Neural progenitor cell (in vitro differentiated cells): Measurements from ENCODE around the gene PLA2R1. TPM values are rescaled to one million over a fixed set of nuclear protein-coding genes. Genes with fewer than 3 reads are reported as not detected.

Experiments
- DNase-seq: peaks from one replicate; pipeline ENCODE4 v3.0.0-alpha.2; 2016; ENCODE audit warnings: low spot score
- H2AFZ ChIP-seq: fragments of 200-600 bp; sonication (generic); replicated peaks from 2 replicates; pipeline ENCODE4 v1.6.1; 2016; ENCODE audit warnings: antibody characterized with exemption
- H3F3A ChIP-seq: fragments of 200-600 bp; sonication (generic); 2 replicates; pipeline ENCODE4 v1.6.1; 2016; ENCODE audit warnings: antibody characterized with exemption, low read depth
- H3K27ac ChIP-seq: fragments of 200-600 bp; sonication (generic); 2 replicates; pipeline ENCODE4 v1.5.1; 2016; ENCODE audit warnings: mild to moderate bottlenecking
- H3K27me3 ChIP-seq: fragments of 200-600 bp; sonication (generic); 2 replicates; pipeline ENCODE4 v1.6.1; 2016; ENCODE audit warnings: mild to moderate bottlenecking, moderate library complexity
- H3K36me3 ChIP-seq: fragments of 200-600 bp; sonication (generic); 2 replicates; pipeline ENCODE4 v1.5.1; 2016
- H3K4me1 ChIP-seq: fragments of 200-600 bp; sonication (generic); 2 replicates; pipeline ENCODE4 v1.6.1; 2016; ENCODE audit warnings: mixed run types
- H3K4me2 ChIP-seq: fragments of 200-600 bp; sonication (generic); 2 replicates; pipeline ENCODE4 v1.6.1; 2016
- H3K4me3 ChIP-seq: fragments of 200-600 bp; sonication (generic); 2 replicates; pipeline ENCODE4 v1.5.1; 2016
- H3K79me2 ChIP-seq: fragments of 200-600 bp; sonication (generic); 2 replicates; pipeline ENCODE4 v1.6.1; 2016; ENCODE audit warnings: low read depth
- H3K9ac ChIP-seq: fragments of 200-600 bp; sonication (generic); 2 replicates; pipeline ENCODE4 v1.6.1; 2016
- H3K9me3 ChIP-seq: fragments of 200-600 bp; sonication (generic); 2 replicates; pipeline ENCODE4 v1.5.1; 2016; ENCODE audit warnings: low read depth
- H4K20me1 ChIP-seq: fragments of 200-600 bp; sonication (generic); 2 replicates; pipeline ENCODE4 v1.6.1; 2016; ENCODE audit warnings: low read depth
- H3K27ac Mint-ChIP-seq: 3 replicates; pipeline ENCODE4 v1.8.0; 2021; ENCODE audit warnings: mixed read lengths
- H3K27me3 Mint-ChIP-seq: 2 replicates; pipeline ENCODE4 v1.8.0; 2022; ENCODE audit warnings: low read depth, mild to moderate bottlenecking, inconsistent platforms, moderate library complexity, mixed read lengths; ENCODE audit not compliant: insufficient read depth
- H3K36me3 Mint-ChIP-seq: 3 replicates; pipeline ENCODE4 v1.8.0; 2021; ENCODE audit warnings: mixed read lengths
- H3K4me1 Mint-ChIP-seq: 3 replicates; pipeline ENCODE4 v1.8.0; 2021; ENCODE audit warnings: mixed read lengths
- H3K4me3 Mint-ChIP-seq: 3 replicates; pipeline ENCODE4 v1.8.0; 2021; ENCODE audit warnings: mild to moderate bottlenecking, moderate library complexity, mixed read lengths
- H3K9me3 Mint-ChIP-seq: 3 replicates; pipeline ENCODE4 v1.8.0; 2020; ENCODE audit warnings: mixed read lengths
- CTCF ChIP-seq: fragments of 200-600 bp; sonication (generic); IDR thresholded peaks from 2 replicates; pipeline ENCODE4 v1.5.1; 2017; ENCODE audit warnings: antibody characterized with exemption, mild to moderate bottlenecking
- EZH2 ChIP-seq: fragments of 200-600 bp; sonication (generic); IDR thresholded peaks from 2 replicates; pipeline ENCODE4 v1.6.1; 2017; ENCODE audit warnings: antibody characterized with exemption, mild to moderate bottlenecking, moderate library complexity
- EZH2phosphoT487 ChIP-seq: fragments of 200-600 bp; sonication (generic); IDR thresholded peaks from 2 replicates; pipeline ENCODE4 v1.6.1; 2017; ENCODE audit warnings: antibody characterized with exemption
- total RNA-seq: library from RNA; depleted of rRNA; stranded (reverse); fragments of >200 nt; gene quantifications from 2 replicates; pipeline ENCODE4 v1.2.3, GENCODE V29; 2015; ENCODE audit warnings: low replicate concordance

The PLA2R1 gene
- total RNA-seq, 1 donor from 2014 or later = 0.45 TPM

GRCh38 chr2:160064916-160065315 is 2.5 kb upstream of the PLA2R1 start:
- no peaks in the 10 kb centered on the region for H3K36me3 ChIP-seq
- no peaks in the 10 kb centered on the region for H4K20me1 ChIP-seq
- TF ChIP-seq EZH2phosphoT487 (no peak), EZH2 (no peak), CTCF (no peak)
- H3K27me3 Mint-ChIP-seq = peaks cover 12% of the 10 kb centered on the region
- H3K79me2 ChIP-seq = no peaks in the 10 kb centered on the region
- H3K27ac Mint-ChIP-seq = no peak overlapping the region
- H3K27ac ChIP-seq = no peak overlapping the region
- H3K4me1 ChIP-seq = no peaks in the 10 kb centered on the region
- no peaks in the 10 kb centered on the region for H3F3A ChIP-seq
- peaks cover 19% of the 10 kb centered on the region for H3K9me3 ChIP-seq
- no peaks in the 10 kb centered on the region for H3K36me3 Mint-ChIP-seq
- no peak for DNase-seq
- no peak overlapping the region for H3K9ac ChIP-seq
- H3K27me3 ChIP-seq = peaks cover 43% of the 10 kb centered on the region
- H3K4me2 ChIP-seq = no peak overlapping the region
- no peak overlapping the region for H2AFZ ChIP-seq
- H3K9me3 Mint-ChIP-seq = peaks cover 15% of the 10 kb centered on the region
- H3K4me3 ChIP-seq = no peak overlapping the region
- peaks cover 7% of the 10 kb centered on the region for H3K4me1 Mint-ChIP-seq
- no peak overlapping the region for H3K4me3 Mint-ChIP-seq

GRCh38 chr2:160063879-160064612 is 1.6 kb upstream of the PLA2R1 start:
- no peak for TF ChIP-seq CTCF
- H3K4me1 Mint-ChIP-seq = peaks cover 7% of the 10 kb centered on the region
- Histone ChIP-seq H4K20me1 (no peaks in the 10 kb centered on the region), H3K4me1 (no peaks in the 10 kb centered on the region), H3K79me2 (no peaks in the 10 kb centered on the region), H3K27ac (no peak overlapping the region), H2AFZ (no peak overlapping the region), H3K9ac (no peak overlapping the region), H3K4me3 (no peak overlapping the region), H3F3A (no peaks in the 10 kb centered on the region), H3K9me3 (peaks cover 10% of the 10 kb centered on the region), H3K36me3 (no peaks in the 10 kb centered on the region), H3K4me2 (no peak overlapping the region), H3K27me3 (peaks cover 44% of the 10 kb centered on the region)
- no peak overlapping the region for H3K27ac Mint-ChIP-seq
- no peak overlapping the region for H3K4me3 Mint-ChIP-seq
- no peak for DNase-seq
- peaks cover 15% of the 10 kb centered on the region for H3K9me3 Mint-ChIP-seq
- H3K27me3 Mint-ChIP-seq = peaks cover 18% of the 10 kb centered on the region
- H3K36me3 Mint-ChIP-seq = no peaks in the 10 kb centered on the region

- Mint-ChIP-seq H3K9me3 (peaks cover 13% of the 10 kb centered on the region), H3K27me3 (peaks cover 21% of the 10 kb centered on the region), H3K4me1 (peaks cover 7% of the 10 kb centered on the region), H3K36me3 (no peaks in the 10 kb centered on the region), H3K27ac (no peak overlapping the region), H3K4me3 (peak overlapping the region; percentile 82)
- DNase-seq = no peak
- Histone ChIP-seq H3K36me3 (no peaks in the 10 kb centered on the region), H3K9me3 (peaks cover 5% of the 10 kb centered on the region), H3K4me2 (peak overlapping the region; percentile 89), H3K79me2 (no peaks in the 10 kb centered on the region), H3K27ac (no peak overlapping the region), H3K27me3 (peaks cover 44% of the 10 kb centered on the region), H3K4me3 (peak overlapping the region; percentile 62), H2AFZ (no peak overlapping the region), H3F3A (no peaks in the 10 kb centered on the region), H3K9ac (no peak overlapping the region), H4K20me1 (no peaks in the 10 kb centered on the region), H3K4me1 (no peaks in the 10 kb centered on the region)
- TF ChIP-seq EZH2phosphoT487 (no peak), EZH2 (no peak), CTCF (no peak)
Measured at GRCh38 chr2:160063271-160063670, 856 bp upstream of the PLA2R1 start.
